Hepatocyte (in vitro differentiated cells): ENCODE data around the gene MED13L. TPM values are rescaled to one million over a fixed set of nuclear protein-coding genes. Genes with fewer than 3 reads are reported as not detected.

ENCODE experiments used
- DNase-seq: peaks from one replicate; pipeline ENCODE4 v3.0.0-alpha.2; 2016; ENCODE audit warnings: low spot score
- H2AFZ ChIP-seq: fragments of 200-600 bp; sonication (generic); 2 replicates; pipeline ENCODE4 v1.6.0; 2016; ENCODE audit warnings: antibody characterized with exemption, mild to moderate bottlenecking
- H3K27ac ChIP-seq: fragments of 200-600 bp; sonication (generic); 2 replicates; pipeline ENCODE4 v1.5.1; 2016; ENCODE audit warnings: mild to moderate bottlenecking
- H3K27me3 ChIP-seq: fragments of 200-600 bp; sonication (generic); 2 replicates; pipeline ENCODE4 v1.6.1; 2016
- H3K36me3 ChIP-seq: fragments of 200-600 bp; sonication (generic); replicated peaks from 2 replicates; pipeline ENCODE4 v1.5.1; 2016; ENCODE audit warnings: low read depth; ENCODE audit not compliant: insufficient read depth
- H3K4me1 ChIP-seq: fragments of 200-600 bp; sonication (generic); 2 replicates; pipeline ENCODE4 v1.5.1; 2016; ENCODE audit warnings: mild to moderate bottlenecking, moderate library complexity; ENCODE audit not compliant: insufficient read depth
- H3K4me2 ChIP-seq: fragments of 200-600 bp; sonication (generic); 2 replicates; pipeline ENCODE4 v1.6.0; 2016
- H3K4me3 ChIP-seq: fragments of 200-600 bp; sonication (generic); 2 replicates; pipeline ENCODE4 v1.5.1; 2016; ENCODE audit warnings: mild to moderate bottlenecking
- H3K79me2 ChIP-seq: fragments of 200-600 bp; sonication (generic); 2 replicates; pipeline ENCODE4 v1.6.0; 2017; ENCODE audit warnings: mild to moderate bottlenecking
- H3K9me2 ChIP-seq: fragments of 200-600 bp; sonication (generic); replicated peaks from 2 replicates; pipeline ENCODE4 v1.6.0; 2017; ENCODE audit warnings: mild to moderate bottlenecking; ENCODE audit not compliant: insufficient read depth
- H3K9me3 ChIP-seq: fragments of 200-600 bp; sonication (generic); 2 replicates; pipeline ENCODE4 v1.5.1; 2016; ENCODE audit warnings: low read depth, mild to moderate bottlenecking
- H4K20me1 ChIP-seq: fragments of 200-600 bp; sonication (generic); 2 replicates; pipeline ENCODE4 v1.6.0; 2016; ENCODE audit warnings: mild to moderate bottlenecking; ENCODE audit not compliant: insufficient read depth, poor library complexity, severe bottlenecking
- CTCF ChIP-seq: fragments of 200-600 bp; sonication (generic); IDR thresholded peaks from 2 replicates; pipeline ENCODE4 v1.5.1; 2016; ENCODE audit warnings: antibody characterized with exemption, mild to moderate bottlenecking; ENCODE audit not compliant: poor library complexity
- EZH2 ChIP-seq: fragments of 200-600 bp; sonication (generic); IDR thresholded peaks from 2 replicates; pipeline ENCODE4 v1.6.1; 2016; ENCODE audit warnings: antibody characterized with exemption, mild to moderate bottlenecking, borderline replicate concordance
- EZH2phosphoT487 ChIP-seq: fragments of 200-600 bp; sonication (generic); IDR thresholded peaks from one replicate; pipeline ENCODE4 v1.6.1; 2018; ENCODE audit warnings: antibody characterized with exemption, mild to moderate bottlenecking, low read depth, moderate library complexity; ENCODE audit not compliant: unreplicated experiment, severe bottlenecking
- WGBS: methylation state at CpG from one replicate; pipeline ENCODE4 v1.1.6; 2016; ENCODE audit warnings: low lambda C conversion rate; ENCODE audit errors: missing lambda C conversion rate; 5-methylcytosine and 5-hydroxymethylcytosine counted together
- polyA plus RNA-seq: library from polyadenylated mRNA; unstranded; fragments of >200 nt; fragmentation: Nextera tagmentation; extraction: Ambion mirVana; gene quantifications from 2 replicates; pipeline ENCODE4 v1.2.1, GENCODE V29; 2016
- total RNA-seq: library from RNA; depleted of rRNA; stranded (reverse); fragments of >200 nt; gene quantifications from 2 replicates; pipeline ENCODE4 v1.2.3, GENCODE V29; 2014

Gene MED13L
- total and polyA plus RNA-seq, 2 experiments from 2014 or later: 23.7 to 135 TPM

GRCh38 chr12:116301621-116302020 lies 24.1 kb upstream of the MED13L start:
- H3K9me3 ChIP-seq: no peaks in the 10 kb centered on the region
- no peak overlapping the region for H3K27ac ChIP-seq
- no peaks in the 10 kb centered on the region for H3K9me2 ChIP-seq
- no peak overlapping the region for H3K4me2 ChIP-seq
- WGBS: 96% methylated on average over 4 of the region's 4 CpGs
- no peaks in the 10 kb centered on the region for H4K20me1 ChIP-seq
- no peak for TF ChIP-seq EZH2
- no peak for TF ChIP-seq EZH2phosphoT487
- TF ChIP-seq CTCF: no peak
- H3K4me3 ChIP-seq: no peak overlapping the region
- H3K4me1 ChIP-seq: peaks cover 5% of the 10 kb centered on the region
- no peaks in the 10 kb centered on the region for H3K36me3 ChIP-seq
- no peaks in the 10 kb centered on the region for H3K27me3 ChIP-seq
- DNase-seq: no peak
- no peaks in the 10 kb centered on the region for H3K79me2 ChIP-seq
- H2AFZ ChIP-seq: no peak overlapping the region

GRCh38 chr12:116299665-116300328 lies 22.3 kb upstream of the MED13L start:
- WGBS: 33% methylated on average over 9 of the region's 9 CpGs
- no peaks in the 10 kb centered on the region for H4K20me1 ChIP-seq
- H3K36me3 ChIP-seq: no peaks in the 10 kb centered on the region
- peak overlapping the region; percentile 14 for H3K27ac ChIP-seq
- no peak for DNase-seq
- TF ChIP-seq EZH2phosphoT487 (no peak), EZH2 (no peak), CTCF (no peak)
- H3K27me3 ChIP-seq: no peaks in the 10 kb centered on the region
- H3K4me2 ChIP-seq: peak overlapping the region; percentile 45
- H3K9me2 ChIP-seq: no peaks in the 10 kb centered on the region
- H3K79me2 ChIP-seq: no peaks in the 10 kb centered on the region
- H3K4me1 ChIP-seq: peaks cover 5% of the 10 kb centered on the region
- no peak overlapping the region for H2AFZ ChIP-seq
- H3K4me3 ChIP-seq: no peak overlapping the region
- no peaks in the 10 kb centered on the region for H3K9me3 ChIP-seq

GRCh38 chr12:116299064-116299463 lies 21.6 kb upstream of the MED13L start:
- 93% methylated on average over 2 of the region's 2 CpGs for WGBS
- Histone ChIP-seq H3K4me2 (no peak overlapping the region), H3K36me3 (no peaks in the 10 kb centered on the region), H3K27ac (peak overlapping the region; percentile 14), H3K9me2 (no peaks in the 10 kb centered on the region), H3K79me2 (no peaks in the 10 kb centered on the region), H3K27me3 (no peaks in the 10 kb centered on the region), H2AFZ (no peak overlapping the region), H3K9me3 (no peaks in the 10 kb centered on the region), H3K4me1 (peaks cover 5% of the 10 kb centered on the region), H3K4me3 (no peak overlapping the region), H4K20me1 (no peaks in the 10 kb centered on the region)
- DNase-seq: no peak
- TF ChIP-seq EZH2phosphoT487 (no peak), CTCF (no peak), EZH2 (no peak)
